Cardiac fibroblast (primary cell): ENCODE measurements around the gene ELMO1.
A peak's percentile ranks its signal among the peaks of the same experiment; 100 is the strongest.

Experiments used
- DNase-seq, 2 donors: peaks; one replicate each; pipeline versions ENCODE4 v3.0.0 to v3.0.0-alpha.2; 2010; ENCODE audit warnings: low read depth in 2 of 2
- H3K4me3 ChIP-seq, 2 donors: replicated peaks in 1 of 2; 1 replicate in 1 of 2; 2 replicates in 1 of 2; pipeline ENCODE4 v1.5.1; 2011; ENCODE audit warnings: low read depth in 2 of 2, low read length in 2 of 2, mild to moderate bottlenecking in 2 of 2, moderate library complexity in 1 of 2
- TF ChIP-seq, protein P1 (sequence below): IDR thresholded peaks from one replicate; pipeline ENCODE4 v1.5.1; 2011; ENCODE audit warnings: low read depth, mild to moderate bottlenecking, low read length, inconsistent platforms

Gene ELMO1

GRCh38 chr7:37031571-37032257 is 416.9 kb downstream of the ELMO1 start:
- H3K4me3 ChIP-seq = no peak overlapping the region
- TF ChIP-seq, protein P1, sequence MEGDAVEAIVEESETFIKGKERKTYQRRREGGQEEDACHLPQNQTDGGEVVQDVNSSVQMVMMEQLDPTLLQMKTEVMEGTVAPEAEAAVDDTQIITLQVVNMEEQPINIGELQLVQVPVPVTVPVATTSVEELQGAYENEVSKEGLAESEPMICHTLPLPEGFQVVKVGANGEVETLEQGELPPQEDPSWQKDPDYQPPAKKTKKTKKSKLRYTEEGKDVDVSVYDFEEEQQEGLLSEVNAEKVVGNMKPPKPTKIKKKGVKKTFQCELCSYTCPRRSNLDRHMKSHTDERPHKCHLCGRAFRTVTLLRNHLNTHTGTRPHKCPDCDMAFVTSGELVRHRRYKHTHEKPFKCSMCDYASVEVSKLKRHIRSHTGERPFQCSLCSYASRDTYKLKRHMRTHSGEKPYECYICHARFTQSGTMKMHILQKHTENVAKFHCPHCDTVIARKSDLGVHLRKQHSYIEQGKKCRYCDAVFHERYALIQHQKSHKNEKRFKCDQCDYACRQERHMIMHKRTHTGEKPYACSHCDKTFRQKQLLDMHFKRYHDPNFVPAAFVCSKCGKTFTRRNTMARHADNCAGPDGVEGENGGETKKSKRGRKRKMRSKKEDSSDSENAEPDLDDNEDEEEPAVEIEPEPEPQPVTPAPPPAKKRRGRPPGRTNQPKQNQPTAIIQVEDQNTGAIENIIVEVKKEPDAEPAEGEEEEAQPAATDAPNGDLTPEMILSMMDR = no peak
- DNase-seq = peak; percentile 98 to 99

DNA sequence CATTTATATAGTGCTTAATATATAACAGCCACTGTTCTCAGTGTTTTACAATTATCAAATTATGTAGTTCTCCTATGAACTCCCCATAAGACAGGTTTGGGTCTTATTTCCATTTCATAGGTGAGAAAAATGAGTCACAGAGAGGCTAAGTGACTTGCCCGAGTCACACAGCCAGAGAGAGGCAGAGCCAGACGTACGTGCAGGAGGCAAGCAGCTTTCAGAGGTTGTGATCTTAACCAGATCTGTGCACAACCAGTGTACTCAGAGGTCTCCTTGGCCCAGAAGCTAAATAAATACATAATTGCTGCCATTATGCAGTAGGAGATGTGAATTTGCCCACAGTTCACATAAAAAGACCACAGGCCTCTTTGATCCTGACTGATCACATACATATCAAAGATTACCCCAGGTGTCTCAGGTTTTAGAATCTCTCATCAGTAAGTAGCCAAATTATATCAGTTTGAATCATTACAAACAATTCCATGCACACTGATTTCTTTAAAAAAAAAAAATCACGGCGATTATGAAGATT is 419.7 kb downstream of the ELMO1 start:
- TF ChIP-seq, protein P1 = no peak
- no peak for DNase-seq
- H3K4me3 ChIP-seq = no peak overlapping the region

DNA sequence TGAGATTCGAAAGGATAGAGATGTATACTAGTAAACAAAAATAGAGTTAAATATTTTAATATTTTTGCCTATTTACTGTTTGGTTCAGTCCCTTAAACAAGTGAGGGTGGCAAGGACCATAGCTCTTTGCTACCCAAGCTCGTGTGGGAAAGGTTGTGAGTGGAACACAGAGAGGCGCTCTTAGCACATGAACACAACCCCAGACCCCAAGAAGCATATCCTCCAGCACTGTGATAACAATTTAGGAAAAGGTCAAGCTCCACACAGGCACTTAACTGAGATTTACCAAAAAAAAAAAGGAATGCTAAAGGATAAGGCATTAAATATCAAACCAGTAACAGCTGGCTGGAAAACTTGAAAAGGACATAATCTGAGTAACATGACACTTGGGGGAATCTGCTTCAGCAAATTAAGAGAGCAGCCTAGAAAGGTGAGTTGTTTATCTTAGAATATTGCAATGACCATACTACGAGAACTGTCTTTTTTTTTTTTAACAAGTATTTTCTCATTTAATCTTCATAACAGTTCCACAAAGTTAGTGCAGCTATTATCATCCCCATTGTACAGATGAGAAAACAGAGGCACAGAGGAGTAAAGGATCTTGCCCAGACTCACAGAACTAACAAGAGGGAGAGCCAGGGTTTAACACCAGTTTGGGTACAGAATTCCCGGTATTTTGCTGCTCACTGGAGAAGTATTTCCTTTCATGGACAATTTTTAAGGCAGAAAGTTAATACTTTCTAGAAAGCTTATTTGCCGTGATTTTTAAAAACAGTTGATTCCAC is 420.9 kb downstream of the ELMO1 start:
- TF ChIP-seq, protein P1 = no peak
- no peak overlapping the region for H3K4me3 ChIP-seq
- no peak for DNase-seq

DNA sequence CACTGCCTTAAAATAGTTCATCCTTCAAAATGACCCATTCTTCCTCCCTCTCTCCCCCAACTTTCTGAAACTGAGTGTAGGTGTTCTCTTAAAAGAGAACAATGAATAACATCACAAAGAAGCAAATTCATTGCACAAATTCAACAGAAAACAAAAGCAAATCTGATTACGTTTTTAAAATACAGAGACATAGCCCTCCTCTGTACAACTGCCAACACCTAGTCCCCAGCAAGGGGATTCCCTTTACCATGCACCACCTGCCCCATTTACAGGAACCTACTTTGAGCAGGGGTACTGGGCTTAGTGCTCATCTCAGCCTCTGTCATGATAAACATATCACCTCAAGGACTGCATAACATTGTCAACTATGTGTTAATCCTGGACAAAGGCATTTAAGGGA is 421.6 kb downstream of the ELMO1 start:
- no peak for DNase-seq
- no peak overlapping the region for H3K4me3 ChIP-seq

DNA sequence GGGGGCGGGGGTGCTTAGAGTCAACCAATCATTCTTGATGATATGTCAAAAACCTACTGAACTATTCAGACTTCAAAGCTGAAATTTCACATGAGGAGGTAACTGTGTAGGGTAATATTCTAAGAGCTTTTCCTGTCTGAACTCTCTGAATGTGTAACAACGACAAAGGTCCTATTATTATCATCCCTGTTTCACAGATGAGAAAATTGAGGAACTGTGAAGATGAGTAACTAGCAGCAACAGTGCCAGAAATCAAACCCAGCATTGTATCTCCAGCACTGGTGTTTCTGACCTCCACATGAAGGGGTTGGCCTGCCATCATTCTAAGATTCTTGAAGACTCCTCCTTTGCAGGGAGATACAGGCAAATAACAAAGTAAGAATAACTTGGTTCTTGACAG is 429.7 kb downstream of the ELMO1 start:
- no peak overlapping the region for H3K4me3 ChIP-seq
- no peak for DNase-seq
- TF ChIP-seq, protein P1 = no peak

More for the DNA sequence above, 421.6 kb downstream of the ELMO1 start:
- TF ChIP-seq, protein P1 = no peak

GRCh38 chr7:37016064-37016878 is 432.4 kb downstream of the ELMO1 start:
- no peak overlapping the region for H3K4me3 ChIP-seq
- TF ChIP-seq, protein P1 = no peak
- DNase-seq = no peak
